Fibroblast of skin of abdomen (primary cell): ENCODE results near the gene ELOF1.
"Not testable (repeated sequence)": the region's sequence is repeated elsewhere in the genome, so short reads cannot be mapped to it uniquely, and the experiment has no call there.

Experiments
- DNase-seq: peaks from one replicate; pipeline ENCODE4 v3.0.0-alpha.2; 2013

Gene ELOF1

GRCh38 chr19:11566164-11566563 is 7.1 kb upstream of the ELOF1 start:
- no peak for DNase-seq

- not testable (repeated sequence) for DNase-seq
These were observed 6.6 kb upstream of the ELOF1 start for GRCh38 chr19:11565649-11565980.

- not testable (repeated sequence) for DNase-seq
These were observed 5.2 kb upstream of the ELOF1 start for GRCh38 chr19:11564082-11564807.

- DNase-seq = no peak
These were observed 4.5 kb upstream of the ELOF1 start for GRCh38 chr19:11563532-11563931.

GRCh38 chr19:11560404-11561051 is 1.5 kb upstream of the ELOF1 start:
- DNase-seq = peak; percentile 69

- no peak for DNase-seq
These were observed 2.2 kb downstream of the ELOF1 start for GRCh38 chr19:11556634-11557420.

- DNase-seq = no peak
These were observed 3.8 kb downstream of the ELOF1 start for GRCh38 chr19:11555246-11555645.

- DNase-seq = no peak
These were observed 4.9 kb downstream of the ELOF1 start for GRCh38 chr19:11554160-11554559.

GRCh38 chr19:11552666-11553372 is 6.2 kb downstream of the ELOF1 start:
- DNase-seq = no peak

GRCh38 chr19:11551603-11552235 is 7.3 kb downstream of the ELOF1 start:
- no peak for DNase-seq

GRCh38 chr19:11550265-11550664 is 8.8 kb downstream of the ELOF1 start:
- DNase-seq = no peak

GRCh38 chr19:11549386-11549953 is 9.6 kb downstream of the ELOF1 start:
- DNase-seq = no peak

GRCh38 chr19:11547929-11548700 is 10.9 kb downstream of the ELOF1 start:
- DNase-seq = no peak

- no peak for DNase-seq
These were observed 17.8 kb downstream of the ELOF1 start for GRCh38 chr19:11541238-11541637.

- no peak for DNase-seq
These were observed 18.4 kb downstream of the ELOF1 start for GRCh38 chr19:11540645-11541044.

GRCh38 chr19:11539495-11540365 is 19.3 kb downstream of the ELOF1 start:
- DNase-seq = peak; percentile 76

GRCh38 chr19:11538232-11539036 is 20.6 kb downstream of the ELOF1 start, which contains the start of gene CNN1:
Gene CNN1 (plus strand): TSS chr19:11538851. CDS start chr19:11538928, 77 bp downstream.
- peak; percentile 94 for DNase-seq

GRCh38 chr19:11535792-11536595 is 23.0 kb downstream of the ELOF1 start:
- DNase-seq = peak; percentile 89
